HepG2 (cell line): ENCODE measurements around the gene PDLIM4. TPM values are rescaled to one million over a fixed set of nuclear protein-coding genes. Genes with fewer than 3 reads are reported as not detected.

Experiments
- KLF6 ChIP-seq: IDR thresholded peaks from 2 replicates; pipeline ENCODE4 v1.8.0; 2016; ENCODE audit warnings: missing biosample characterization, missing genetic modification reagents
- PATZ1 ChIP-seq: sonication (generic); formaldehyde crosslinking; IDR thresholded peaks from 2 replicates; pipeline ENCODE4 v1.4.0; 2020; ENCODE audit warnings: missing genetic modification reagents
- RXRB ChIP-seq: IDR thresholded peaks from 2 replicates; pipeline ENCODE4 v1.6.1; 2016; ENCODE audit warnings: borderline replicate concordance, missing genetic modification reagents, missing compliant biosample characterization
- ZNF138 ChIP-seq: sonication (generic); formaldehyde crosslinking; IDR thresholded peaks from 2 replicates; pipeline ENCODE4 v1.5.0; 2020; ENCODE audit warnings: mild to moderate bottlenecking, low read depth, missing genetic modification reagents
- ZNF234 ChIP-seq: sonication (generic); formaldehyde crosslinking; conservative IDR thresholded peaks from 2 replicates; pipeline ENCODE4 v1.5.1; 2020; ENCODE audit warnings: mild to moderate bottlenecking, missing genetic modification reagents
- polyA plus RNA-seq, 8 experiments: library from polyadenylated mRNA; depleted of rRNA in 3 of 8; stranded (reverse) in 7 of 8; unstranded in 1 of 8; fragments of >200 nt; fragmentation: Illumina TruSeq in 4 of 8; extraction: Trizol in 4 of 8; gene quantifications; 2 replicates each; pipeline versions ENCODE4 v1.2.1 to v1.2.3, GENCODE V29; 2011 to 2016; ENCODE audit warnings: low read depth in 4 of 8, missing spikeins in 1 of 8, mixed read lengths in 1 of 8; ENCODE audit not compliant: insufficient read depth in 1 of 8
- total RNA-seq, 5 experiments: library from RNA; depleted of rRNA; stranded (reverse); fragments of >200 nt; fragmentation: Illumina TruSeq; extraction: Trizol; gene quantifications; 2 replicates each; pipeline ENCODE4 v1.2.3, GENCODE V29; 2016; ENCODE audit warnings: low read depth in 1 of 5
- TF ChIP-seq, protein P1 (sequence below): sonication (generic); formaldehyde crosslinking; IDR thresholded peaks from 2 replicates; pipeline ENCODE4 v1.4.0; 2020; ENCODE audit warnings: missing genetic modification reagents, borderline replicate concordance
- TF ChIP-seq, protein P2 (sequence below): sonication (generic); formaldehyde crosslinking; IDR thresholded peaks from 2 replicates; pipeline ENCODE4 v1.4.0; 2020; ENCODE audit warnings: missing genetic modification reagents, mild to moderate bottlenecking, borderline replicate concordance
- TF ChIP-seq, protein P3 (sequence below): sonication (generic); formaldehyde crosslinking; IDR thresholded peaks from 2 replicates; pipeline ENCODE4 v1.4.0; 2020; ENCODE audit warnings: missing genetic modification reagents, borderline replicate concordance

PDLIM4 gene
- total and polyA plus RNA-seq, 2 of the 13 experiments (the other 11 are each of a cell fraction or from before 2014, with no cell fraction given) = 1.1 to 2.3 TPM

DNA sequence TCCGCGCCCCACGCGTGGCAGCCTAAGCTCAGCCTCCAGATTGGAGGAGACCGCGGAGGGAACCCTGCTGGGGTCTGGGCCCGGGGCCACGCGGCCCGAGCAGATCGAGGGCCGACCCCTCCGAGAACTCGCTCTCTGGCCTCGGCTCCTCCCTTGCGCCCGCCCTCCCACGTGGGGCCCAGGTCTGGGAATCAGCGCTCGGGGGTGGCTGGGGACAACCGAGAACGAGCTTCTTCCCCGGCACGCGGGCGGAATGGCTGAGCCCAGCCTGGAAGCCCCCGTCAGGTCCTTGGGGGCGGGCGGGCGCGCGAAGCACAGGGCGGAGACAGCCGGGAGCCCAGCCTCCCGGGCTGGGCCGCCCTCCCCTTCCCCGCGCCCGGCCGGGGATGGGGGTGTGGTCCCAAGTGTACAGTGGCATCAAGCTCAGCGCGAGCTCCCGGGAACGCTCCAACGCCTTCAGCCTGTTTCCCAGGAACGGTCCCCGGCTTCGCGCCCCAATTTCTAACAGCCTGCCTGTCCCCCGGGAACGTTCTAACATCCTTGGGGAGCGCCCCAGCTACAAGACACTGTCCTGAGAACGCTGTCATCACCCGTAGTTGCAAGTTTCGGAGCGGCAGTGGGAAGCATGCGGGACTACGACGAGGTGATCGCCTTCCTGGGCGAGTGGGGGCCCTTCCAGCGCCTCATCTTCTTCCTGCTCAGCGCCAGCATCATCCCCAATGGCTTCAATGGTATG, 36.7 kb downstream of the PDLIM4 start, which contains the start of gene SLC22A4 (continued):
- TF ChIP-seq, protein P1, sequence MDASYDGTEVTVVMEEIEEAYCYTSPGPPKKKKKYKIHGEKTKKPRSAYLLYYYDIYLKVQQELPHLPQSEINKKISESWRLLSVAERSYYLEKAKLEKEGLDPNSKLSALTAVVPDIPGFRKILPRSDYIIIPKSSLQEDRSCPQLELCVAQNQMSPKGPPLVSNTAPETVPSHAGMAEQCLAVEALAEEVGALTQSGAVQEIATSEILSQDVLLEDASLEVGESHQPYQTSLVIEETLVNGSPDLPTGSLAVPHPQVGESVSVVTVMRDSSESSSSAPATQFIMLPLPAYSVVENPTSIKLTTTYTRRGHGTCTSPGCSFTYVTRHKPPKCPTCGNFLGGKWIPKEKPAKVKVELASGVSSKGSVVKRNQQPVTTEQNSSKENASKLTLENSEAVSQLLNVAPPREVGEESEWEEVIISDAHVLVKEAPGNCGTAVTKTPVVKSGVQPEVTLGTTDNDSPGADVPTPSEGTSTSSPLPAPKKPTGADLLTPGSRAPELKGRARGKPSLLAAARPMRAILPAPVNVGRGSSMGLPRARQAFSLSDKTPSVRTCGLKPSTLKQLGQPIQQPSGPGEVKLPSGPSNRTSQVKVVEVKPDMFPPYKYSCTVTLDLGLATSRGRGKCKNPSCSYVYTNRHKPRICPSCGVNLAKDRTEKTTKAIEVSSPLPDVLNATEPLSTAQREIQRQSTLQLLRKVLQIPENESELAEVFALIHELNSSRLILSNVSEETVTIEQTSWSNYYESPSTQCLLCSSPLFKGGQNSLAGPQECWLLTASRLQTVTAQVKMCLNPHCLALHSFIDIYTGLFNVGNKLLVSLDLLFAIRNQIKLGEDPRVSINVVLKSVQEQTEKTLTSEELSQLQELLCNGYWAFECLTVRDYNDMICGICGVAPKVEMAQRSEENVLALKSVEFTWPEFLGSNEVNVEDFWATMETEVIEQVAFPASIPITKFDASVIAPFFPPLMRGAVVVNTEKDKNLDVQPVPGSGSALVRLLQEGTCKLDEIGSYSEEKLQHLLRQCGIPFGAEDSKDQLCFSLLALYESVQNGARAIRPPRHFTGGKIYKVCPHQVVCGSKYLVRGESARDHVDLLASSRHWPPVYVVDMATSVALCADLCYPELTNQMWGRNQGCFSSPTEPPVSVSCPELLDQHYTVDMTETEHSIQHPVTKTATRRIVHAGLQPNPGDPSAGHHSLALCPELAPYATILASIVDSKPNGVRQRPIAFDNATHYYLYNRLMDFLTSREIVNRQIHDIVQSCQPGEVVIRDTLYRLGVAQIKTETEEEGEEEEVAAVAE (CRISPR knock-in tag) = no peak
- TF ChIP-seq, protein P2, sequence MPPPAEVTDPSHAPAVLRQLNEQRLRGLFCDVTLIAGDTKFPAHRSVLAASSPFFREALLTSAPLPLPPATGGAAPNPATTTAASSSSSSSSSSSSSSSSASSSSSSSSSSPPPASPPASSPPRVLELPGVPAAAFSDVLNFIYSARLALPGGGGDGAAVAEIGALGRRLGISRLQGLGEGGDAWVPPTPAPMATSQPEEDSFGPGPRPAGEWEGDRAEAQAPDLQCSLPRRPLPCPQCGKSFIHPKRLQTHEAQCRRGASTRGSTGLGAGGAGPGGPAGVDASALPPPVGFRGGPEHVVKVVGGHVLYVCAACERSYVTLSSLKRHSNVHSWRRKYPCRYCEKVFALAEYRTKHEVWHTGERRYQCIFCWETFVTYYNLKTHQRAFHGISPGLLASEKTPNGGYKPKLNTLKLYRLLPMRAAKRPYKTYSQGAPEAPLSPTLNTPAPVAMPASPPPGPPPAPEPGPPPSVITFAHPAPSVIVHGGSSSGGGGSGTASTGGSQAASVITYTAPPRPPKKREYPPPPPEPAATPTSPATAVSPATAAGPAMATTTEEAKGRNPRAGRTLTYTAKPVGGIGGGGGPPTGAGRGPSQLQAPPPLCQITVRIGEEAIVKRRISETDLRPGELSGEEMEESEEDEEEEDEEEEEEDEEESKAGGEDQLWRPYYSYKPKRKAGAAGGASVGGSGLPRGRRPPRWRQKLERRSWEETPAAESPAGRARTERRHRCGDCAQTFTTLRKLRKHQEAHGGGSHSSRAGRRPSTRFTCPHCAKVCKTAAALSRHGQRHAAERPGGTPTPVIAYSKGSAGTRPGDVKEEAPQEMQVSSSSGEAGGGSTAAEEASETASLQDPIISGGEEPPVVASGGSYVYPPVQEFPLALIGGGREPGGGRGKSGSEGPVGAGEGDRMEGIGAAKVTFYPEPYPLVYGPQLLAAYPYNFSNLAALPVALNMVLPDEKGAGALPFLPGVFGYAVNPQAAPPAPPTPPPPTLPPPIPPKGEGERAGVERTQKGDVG (CRISPR knock-in tag) = no peak
- TF ChIP-seq RXRB (CRISPR knock-in tag) = peak; percentile 59
- peak; percentile 40; the same call in 1 of the 2 replicates for TF ChIP-seq KLF6
- TF ChIP-seq PATZ1 (CRISPR knock-in tag) = peak; percentile 93
- TF ChIP-seq ZNF234 (CRISPR knock-in tag) = 0 out of 2 replicates have a peak, but pooled peaks have one; percentile 7
- TF ChIP-seq, protein P3, sequence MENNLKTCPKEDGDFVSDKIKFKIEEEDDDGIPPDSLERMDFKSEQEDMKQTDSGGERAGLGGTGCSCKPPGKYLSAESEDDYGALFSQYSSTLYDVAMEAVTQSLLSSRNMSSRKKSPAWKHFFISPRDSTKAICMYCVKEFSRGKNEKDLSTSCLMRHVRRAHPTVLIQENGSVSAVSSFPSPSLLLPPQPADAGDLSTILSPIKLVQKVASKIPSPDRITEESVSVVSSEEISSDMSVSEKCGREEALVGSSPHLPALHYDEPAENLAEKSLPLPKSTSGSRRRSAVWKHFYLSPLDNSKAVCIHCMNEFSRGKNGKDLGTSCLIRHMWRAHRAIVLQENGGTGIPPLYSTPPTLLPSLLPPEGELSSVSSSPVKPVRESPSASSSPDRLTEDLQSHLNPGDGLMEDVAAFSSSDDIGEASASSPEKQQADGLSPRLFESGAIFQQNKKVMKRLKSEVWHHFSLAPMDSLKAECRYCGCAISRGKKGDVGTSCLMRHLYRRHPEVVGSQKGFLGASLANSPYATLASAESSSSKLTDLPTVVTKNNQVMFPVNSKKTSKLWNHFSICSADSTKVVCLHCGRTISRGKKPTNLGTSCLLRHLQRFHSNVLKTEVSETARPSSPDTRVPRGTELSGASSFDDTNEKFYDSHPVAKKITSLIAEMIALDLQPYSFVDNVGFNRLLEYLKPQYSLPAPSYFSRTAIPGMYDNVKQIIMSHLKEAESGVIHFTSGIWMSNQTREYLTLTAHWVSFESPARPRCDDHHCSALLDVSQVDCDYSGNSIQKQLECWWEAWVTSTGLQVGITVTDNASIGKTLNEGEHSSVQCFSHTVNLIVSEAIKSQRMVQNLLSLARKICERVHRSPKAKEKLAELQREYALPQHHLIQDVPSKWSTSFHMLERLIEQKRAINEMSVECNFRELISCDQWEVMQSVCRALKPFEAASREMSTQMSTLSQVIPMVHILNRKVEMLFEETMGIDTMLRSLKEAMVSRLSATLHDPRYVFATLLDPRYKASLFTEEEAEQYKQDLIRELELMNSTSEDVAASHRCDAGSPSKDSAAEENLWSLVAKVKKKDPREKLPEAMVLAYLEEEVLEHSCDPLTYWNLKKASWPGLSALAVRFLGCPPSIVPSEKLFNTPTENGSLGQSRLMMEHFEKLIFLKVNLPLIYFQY (CRISPR knock-in tag) = 0 out of 2 replicates have a peak, but pooled peaks have one; percentile 48
- TF ChIP-seq ZNF138 = no peak
